ENCODE data around the gene NCAPH2.
A peak's percentile ranks its signal among the peaks of the same experiment; 100 is the strongest.

Gene NCAPH2

DNA sequence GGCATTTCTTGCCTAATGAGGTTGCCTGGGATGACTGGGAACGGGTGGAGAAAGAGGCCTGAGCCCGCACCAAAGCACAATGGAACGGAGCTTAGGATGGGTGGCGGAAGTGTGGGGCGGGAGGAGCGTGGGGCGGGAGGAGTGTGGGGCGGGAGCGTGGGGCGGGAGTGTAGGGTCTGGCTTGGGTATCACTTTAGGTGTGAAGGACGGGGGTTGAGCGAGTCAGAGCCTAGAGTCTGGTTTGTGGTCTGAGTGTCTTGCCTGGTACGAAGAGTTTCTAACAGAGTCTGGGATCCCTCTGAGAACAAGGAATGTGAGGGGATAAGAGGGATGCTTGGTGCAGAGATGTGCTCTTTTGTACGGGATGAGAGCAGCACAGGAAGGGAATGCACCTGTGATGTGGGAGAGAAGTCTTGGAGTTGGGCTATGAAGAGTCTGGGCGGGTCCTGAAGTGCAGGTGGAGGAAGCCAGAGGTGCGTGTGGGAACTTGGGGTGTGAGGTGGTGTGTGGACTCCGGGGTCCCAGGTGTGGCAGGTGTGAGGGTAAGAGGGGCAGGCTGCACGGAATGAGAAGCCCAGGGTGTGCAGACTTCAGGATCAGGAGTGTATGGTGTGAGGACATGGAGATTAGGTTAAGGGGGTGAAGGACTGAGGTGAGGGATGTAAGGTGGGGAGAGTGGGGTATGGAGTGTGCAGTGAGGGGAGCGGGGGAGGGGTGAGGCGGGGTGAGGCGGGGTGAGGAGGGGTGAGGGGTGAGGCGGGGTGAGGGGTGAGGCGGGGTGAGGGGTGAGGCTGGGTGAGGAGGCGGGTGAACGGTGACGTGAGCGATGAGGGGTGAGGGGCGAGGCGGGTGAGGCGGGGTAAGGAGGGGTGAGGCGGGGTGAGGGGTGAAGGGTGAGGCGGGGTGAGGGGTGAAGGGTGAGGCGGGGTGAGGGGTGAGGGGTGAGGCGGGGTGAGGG lies 53.7 kb downstream of the NCAPH2 start:
- Mint-ChIP-seq H3K27ac (peak overlapping the region; percentile 84), H3K4me3 (peak overlapping the region; percentile 49 to 79), H3K27me3 (no peaks in the 10 kb centered on the region), H3K36me3 (no peaks in the 10 kb centered on the region), H3K9me3 (no peaks in the 10 kb centered on the region), H3K4me1 (peaks cover 13 to 15% of the 10 kb centered on the region in 2 donors)
- ATAC-seq (replicated peaks) (no peak), DNase-seq (no peak)

DNA sequence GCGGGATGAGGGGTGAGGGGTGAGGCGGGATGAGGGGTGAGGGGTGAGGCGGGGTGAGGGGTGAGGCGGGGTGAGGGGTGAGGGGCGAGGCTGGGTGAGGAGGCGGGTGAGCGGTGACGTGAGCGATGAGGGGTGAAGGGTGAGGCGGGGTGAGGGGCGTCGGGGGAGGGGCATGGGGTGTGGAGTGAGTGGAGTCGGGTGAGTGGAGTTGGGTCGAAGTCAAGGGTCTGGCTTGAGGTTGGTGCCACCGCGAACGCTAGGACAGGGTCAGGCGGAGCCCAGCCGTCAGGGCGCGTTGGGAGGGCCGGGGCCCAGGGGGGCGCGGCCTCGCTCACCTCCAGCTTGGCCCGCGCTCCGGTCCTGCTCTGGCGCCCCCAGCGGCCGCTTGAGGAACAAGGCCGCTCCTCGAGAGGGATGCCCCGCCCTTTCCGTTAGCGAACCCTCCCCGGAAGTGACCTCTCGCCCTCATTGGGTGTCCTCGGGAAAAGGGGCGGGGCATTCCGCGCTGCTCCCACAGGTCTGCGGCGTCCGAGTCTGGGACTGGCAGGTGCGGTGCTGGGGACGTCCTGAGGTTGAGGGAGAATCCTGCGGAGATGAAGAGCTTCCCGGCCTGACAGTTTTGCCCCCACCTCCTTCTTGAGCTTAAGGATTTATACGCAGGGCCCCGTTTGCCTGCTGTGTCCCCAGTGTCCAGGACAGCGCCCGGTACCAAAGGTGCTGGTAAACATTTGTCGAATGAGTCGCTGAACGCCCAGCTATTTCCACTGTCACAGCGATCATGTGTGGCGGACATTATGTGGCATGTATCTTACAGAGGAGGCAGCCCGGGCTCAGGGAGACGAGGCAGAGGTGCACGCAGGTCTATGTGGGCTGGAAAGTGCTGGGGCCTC lies 54.7 kb downstream of the NCAPH2 start, which contains the start of gene SYCE3:
Gene SYCE3, minus strand, starts transcription at position 397 of the 890 bp plus-strand sequence. CDS start 6,514 bp downstream, outside the sequence.
- ATAC-seq (replicated peaks) = peak; percentile 96 to 97
- H3K27ac Mint-ChIP-seq = peak within 1 kb of the TSS; percentile 84
- H3K9me3 Mint-ChIP-seq = no peaks in the 10 kb centered on the region
- peaks cover 3% of the 10 kb centered on the region in 2 donors for H3K36me3 Mint-ChIP-seq
- peak within 1 kb of the TSS; percentile 83 to 90 for H3K4me3 Mint-ChIP-seq
- H3K27me3 Mint-ChIP-seq = no peaks in the 10 kb centered on the region
- H3K4me1 Mint-ChIP-seq = peaks cover 13 to 15% of the 10 kb centered on the region in 2 donors
- DNase-seq = peak; percentile 97

DNA sequence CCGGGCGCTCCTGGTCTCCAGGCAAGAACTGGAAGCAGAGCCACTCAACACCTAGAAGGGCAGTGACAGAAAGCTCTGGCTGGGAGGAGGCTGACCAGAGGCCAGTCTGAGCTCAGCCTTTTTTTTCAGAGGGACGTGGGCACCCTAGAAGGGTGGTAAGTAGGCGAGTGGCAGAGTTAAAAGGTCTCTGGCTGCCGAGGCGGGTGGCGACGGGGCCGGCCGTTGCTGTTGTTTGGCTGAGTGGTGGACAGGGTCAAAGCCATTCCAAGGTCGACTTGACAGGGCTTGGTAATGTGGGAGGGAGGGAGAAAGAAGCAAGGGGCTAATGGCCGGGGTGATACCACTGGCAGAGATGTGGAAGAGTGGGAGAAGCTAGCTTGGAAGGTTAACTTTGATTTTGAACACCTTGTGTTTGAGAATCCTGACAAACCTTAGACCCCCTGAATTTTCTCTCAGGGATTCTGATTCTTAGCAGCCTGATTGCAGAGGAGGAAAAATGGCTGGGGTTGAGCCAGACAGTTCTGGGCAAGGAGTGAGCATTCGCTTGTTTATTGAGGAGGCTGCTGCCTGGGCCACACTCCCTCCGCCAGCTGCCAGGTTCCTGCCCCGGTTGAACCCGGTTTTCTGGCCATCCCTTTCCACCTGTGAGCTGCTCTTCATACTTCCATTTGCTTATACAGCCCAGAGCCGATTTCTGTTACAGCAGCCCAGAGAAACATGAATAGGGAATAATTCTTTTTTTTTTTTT lies 55.6 kb downstream of the NCAPH2 start:
- peak overlapping the region; percentile 78 for H3K27ac Mint-ChIP-seq
- H3K9me3 Mint-ChIP-seq = no peaks in the 10 kb centered on the region
- peaks cover 13 to 15% of the 10 kb centered on the region in 2 donors for H3K4me1 Mint-ChIP-seq
- H3K4me3 Mint-ChIP-seq = peak overlapping the region; percentile 83 to 90
- ATAC-seq (replicated peaks) (peak; percentile 2 to 5), DNase-seq (no peak)
- H3K36me3 Mint-ChIP-seq = peaks cover 7% of the 10 kb centered on the region in 2 donors
- no peaks in the 10 kb centered on the region for H3K27me3 Mint-ChIP-seq

DNA sequence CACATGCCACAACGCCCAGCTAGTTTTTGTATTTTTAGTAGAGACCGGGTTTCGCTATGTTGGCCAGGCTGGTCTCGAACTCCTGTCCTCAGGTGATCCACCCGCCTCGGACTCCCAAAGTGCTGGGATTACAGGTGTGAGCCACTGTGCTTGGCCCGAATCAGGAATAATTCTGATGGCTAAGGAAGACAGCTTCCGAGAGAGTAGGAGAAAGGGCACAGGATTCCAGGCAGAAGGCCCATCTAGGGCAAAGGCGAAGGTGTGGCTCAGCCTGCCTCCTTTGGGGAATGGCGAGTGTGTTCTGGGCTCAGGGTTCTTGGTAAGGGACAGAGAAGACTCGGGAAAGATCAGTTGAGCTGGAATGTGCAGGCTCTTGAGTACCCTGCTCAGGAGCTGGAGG lies 56.3 kb downstream of the NCAPH2 start:
- no peaks in the 10 kb centered on the region for H3K9me3 Mint-ChIP-seq
- no peak overlapping the region for H3K27ac Mint-ChIP-seq
- H3K4me1 Mint-ChIP-seq = peaks cover 13 to 15% of the 10 kb centered on the region in 2 donors
- H3K27me3 Mint-ChIP-seq = no peaks in the 10 kb centered on the region
- DNase-seq = no peak
- no peak for ATAC-seq (replicated peaks)
- H3K36me3 Mint-ChIP-seq = peaks cover 14% of the 10 kb centered on the region in 2 donors
- H3K4me3 Mint-ChIP-seq = no peak overlapping the region

DNA sequence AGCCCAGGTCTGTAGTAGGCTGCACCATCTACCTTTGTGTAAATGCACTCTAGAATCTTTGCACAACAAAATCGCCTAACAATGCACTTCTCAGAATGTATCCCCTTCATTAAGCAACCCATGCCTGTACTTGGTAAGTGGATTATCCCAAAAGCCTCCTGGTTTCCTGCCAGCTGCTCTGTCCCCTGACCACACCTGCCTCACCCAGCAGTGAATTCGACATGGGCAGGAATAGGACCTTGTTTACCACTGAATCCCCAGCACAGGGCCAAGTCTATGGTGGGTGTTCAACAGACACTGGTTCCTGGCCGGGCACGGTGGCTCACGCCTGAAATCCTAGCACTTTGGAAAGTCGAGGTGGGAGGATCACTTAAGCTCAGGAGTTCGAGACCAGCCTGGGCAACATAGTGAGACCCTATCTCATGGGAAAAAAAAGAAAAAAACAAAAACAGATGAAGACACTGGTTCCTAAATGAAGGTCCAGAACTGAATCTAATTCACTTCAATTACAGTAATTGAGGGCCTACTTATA lies 59.8 kb downstream of the NCAPH2 start:
- ATAC-seq (replicated peaks) = no peak
- Mint-ChIP-seq H3K27me3 (no peaks in the 10 kb centered on the region), H3K27ac (no peak overlapping the region), H3K9me3 (no peaks in the 10 kb centered on the region), H3K4me1 (peaks cover 10 to 14% of the 10 kb centered on the region in 2 donors), H3K36me3 (peaks cover 35 to 47% of the 10 kb centered on the region in 2 donors), H3K4me3 (no peak overlapping the region)
- no peak for DNase-seq

DNA sequence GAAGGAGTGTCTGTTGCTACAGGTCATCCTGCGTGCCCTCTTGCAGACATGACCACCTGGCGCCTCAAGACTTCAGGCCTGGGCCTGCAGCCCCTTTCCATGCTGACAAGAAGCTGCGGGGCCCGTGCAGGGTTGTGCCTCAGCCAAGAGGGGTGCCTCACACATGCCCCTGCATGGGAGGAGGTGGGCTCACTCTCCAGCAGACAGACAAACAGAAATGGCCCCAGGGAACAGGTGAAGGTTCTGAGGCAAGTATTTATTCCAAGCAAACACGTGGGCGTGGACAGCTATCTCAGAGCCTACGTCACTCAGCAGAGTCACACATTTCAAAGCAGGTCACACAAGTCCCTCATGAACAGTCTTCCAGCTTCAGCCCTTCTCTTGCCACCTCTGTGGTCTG lies 60.6 kb downstream of the NCAPH2 start:
- H3K27me3 Mint-ChIP-seq = no peaks in the 10 kb centered on the region
- ATAC-seq (replicated peaks) = no peak
- H3K9me3 Mint-ChIP-seq = no peaks in the 10 kb centered on the region
- no peak overlapping the region for H3K4me3 Mint-ChIP-seq
- no peak overlapping the region for H3K27ac Mint-ChIP-seq
- peaks cover 2 to 7% of the 10 kb centered on the region in 2 donors for H3K4me1 Mint-ChIP-seq
- H3K36me3 Mint-ChIP-seq = peaks cover 37 to 49% of the 10 kb centered on the region in 2 donors
- DNase-seq = no peak

DNA sequence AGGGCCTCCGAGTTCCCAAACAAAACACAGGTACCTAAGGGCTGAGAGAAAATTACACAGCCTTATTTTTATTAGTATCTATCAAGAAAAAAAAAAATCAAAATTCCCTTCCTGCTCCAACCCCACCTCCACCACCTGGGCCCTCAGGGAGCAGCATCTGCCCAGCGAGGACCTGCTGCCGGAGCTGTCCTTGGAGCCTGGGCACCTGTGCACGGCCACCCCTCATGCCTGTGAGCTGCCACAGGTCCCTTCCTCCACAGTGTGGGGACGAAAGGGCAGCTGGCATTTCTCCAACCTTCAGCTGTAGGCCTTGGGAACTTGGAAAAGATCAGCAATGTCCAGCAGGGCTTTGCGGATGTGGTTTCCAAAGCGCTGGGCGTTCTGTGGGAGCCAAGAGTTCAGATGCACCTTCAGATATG lies 61.0 kb downstream of the NCAPH2 start:
- peaks cover 0 to 7% of the 10 kb centered on the region in 2 donors for H3K4me1 Mint-ChIP-seq
- peaks cover 38 to 52% of the 10 kb centered on the region in 2 donors for H3K36me3 Mint-ChIP-seq
- DNase-seq (no peak), ATAC-seq (replicated peaks) (no peak)
- no peaks in the 10 kb centered on the region for H3K27me3 Mint-ChIP-seq
- no peak overlapping the region for H3K4me3 Mint-ChIP-seq
- H3K9me3 Mint-ChIP-seq = no peaks in the 10 kb centered on the region
- no peak overlapping the region for H3K27ac Mint-ChIP-seq

DNA sequence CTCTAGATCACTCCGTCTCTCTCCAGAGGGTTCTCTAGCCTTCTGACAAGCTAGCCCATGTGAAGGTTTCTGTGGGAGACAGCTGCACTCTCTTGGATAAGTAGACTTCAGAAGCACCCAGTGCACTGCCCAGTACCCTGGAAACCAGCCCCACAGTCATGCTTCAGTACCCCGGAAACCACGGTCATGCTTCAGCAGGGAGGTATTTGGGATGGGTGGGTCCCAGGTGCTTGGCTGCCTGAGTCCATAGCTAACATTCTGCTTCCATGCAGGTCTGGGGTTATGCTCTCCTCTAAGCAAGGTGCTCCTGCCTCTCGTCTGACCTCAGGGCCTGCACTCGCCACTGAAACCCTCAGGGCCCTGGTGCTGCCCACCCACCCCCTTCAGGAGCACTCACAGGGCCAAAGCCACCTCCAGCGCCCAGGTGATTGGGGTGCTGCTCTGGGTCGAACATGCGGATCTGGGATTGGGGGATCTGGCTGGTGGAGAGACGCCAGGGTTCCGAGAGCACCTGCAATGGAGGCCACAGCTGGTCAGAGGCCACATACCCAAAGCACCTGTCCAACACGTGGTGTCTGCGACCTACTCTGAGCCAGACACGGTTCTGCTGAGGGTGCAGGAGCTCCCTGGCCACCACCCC lies 62.0 kb downstream of the NCAPH2 start:
- H3K36me3 Mint-ChIP-seq = peaks cover 44 to 57% of the 10 kb centered on the region in 2 donors
- H3K9me3 Mint-ChIP-seq = no peaks in the 10 kb centered on the region
- H3K4me3 Mint-ChIP-seq = no peak overlapping the region
- ATAC-seq (replicated peaks) (no peak), DNase-seq (no peak)
- peaks cover 0 to 5% of the 10 kb centered on the region in 2 donors for H3K4me1 Mint-ChIP-seq
- H3K27me3 Mint-ChIP-seq = no peaks in the 10 kb centered on the region
- H3K27ac Mint-ChIP-seq = no peak overlapping the region

DNA sequence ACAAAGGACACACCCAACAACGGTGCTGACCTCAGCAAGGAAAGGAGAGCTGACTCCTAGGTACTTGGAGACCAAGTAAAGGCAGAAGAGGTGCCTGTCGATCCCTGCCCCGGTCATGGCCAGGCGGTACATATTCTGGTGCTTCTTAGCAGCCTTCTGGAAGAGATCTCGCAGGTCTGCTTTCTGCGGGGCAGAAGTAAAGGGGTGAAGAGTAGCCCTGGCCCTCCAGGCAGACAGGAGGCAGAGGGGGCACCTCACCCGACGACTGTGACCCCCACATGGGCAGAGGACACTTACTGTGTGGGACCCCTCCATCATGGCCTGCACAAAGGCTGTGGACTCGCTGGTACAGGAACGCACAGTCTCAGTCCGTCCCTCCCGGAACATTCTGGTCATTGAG lies 62.8 kb downstream of the NCAPH2 start:
- Mint-ChIP-seq H3K4me3 (no peak overlapping the region), H3K4me1 (peaks cover 0 to 5% of the 10 kb centered on the region in 2 donors), H3K36me3 (peaks cover 45 to 63% of the 10 kb centered on the region in 2 donors)

DNA sequence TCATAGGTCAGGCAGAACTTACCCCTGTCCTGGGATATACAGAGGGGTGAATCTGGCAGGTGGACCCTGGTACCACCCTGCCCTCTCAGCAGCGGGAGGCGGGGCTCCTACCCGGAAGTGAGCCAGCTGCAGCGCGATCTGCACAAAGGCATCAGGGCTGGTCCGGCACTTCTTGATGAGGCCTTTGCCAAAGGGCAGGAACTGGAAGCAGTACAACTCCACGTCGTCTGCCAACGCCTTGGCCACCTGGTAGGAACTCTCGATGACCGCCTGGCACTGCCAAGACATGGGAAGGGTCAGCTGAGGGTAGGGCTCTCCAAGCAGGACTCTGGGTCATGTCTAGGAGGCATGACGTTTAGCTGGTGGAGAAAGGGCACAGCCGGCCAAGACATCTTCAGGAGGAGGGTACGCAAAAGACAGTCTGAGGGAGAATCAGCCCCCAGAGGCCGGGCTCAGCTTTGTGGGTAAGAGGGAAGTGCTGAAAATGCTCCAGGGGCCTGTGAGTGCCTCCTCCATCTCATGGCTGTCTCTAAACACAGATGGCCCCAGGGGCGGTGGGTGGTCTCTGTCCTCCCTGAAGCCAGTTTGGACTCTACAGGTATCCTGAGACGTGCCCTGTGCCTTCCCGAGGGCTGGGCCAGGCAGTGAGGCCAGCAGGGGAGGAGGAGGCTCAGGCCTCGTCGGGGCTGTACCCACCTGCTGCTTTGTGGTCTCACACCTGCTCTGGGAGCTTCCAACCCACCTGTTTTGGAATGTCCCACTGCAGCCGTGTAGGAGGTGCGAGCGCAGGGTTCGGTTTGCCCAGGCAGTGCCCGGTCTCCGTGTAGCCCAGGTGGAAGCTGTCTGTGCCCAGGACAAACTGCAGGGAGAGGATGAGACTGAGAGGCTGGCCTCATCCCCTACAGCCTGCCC lies 63.5 kb downstream of the NCAPH2 start:
- DNase-seq = no peak
- no peak for ATAC-seq (replicated peaks)
- no peak overlapping the region for H3K4me3 Mint-ChIP-seq
- H3K9me3 Mint-ChIP-seq = no peaks in the 10 kb centered on the region
- peak overlapping the region; percentile 77 for H3K27ac Mint-ChIP-seq
- peaks cover 51 to 69% of the 10 kb centered on the region in 2 donors for H3K36me3 Mint-ChIP-seq
- peaks cover 0 to 5% of the 10 kb centered on the region in 2 donors for H3K4me1 Mint-ChIP-seq
- H3K27me3 Mint-ChIP-seq = no peaks in the 10 kb centered on the region

More for the DNA sequence above, 62.8 kb downstream of the NCAPH2 start:
- no peak overlapping the region for H3K27ac Mint-ChIP-seq
- ATAC-seq (replicated peaks) = no peak
- no peaks in the 10 kb centered on the region for H3K9me3 Mint-ChIP-seq
- DNase-seq = no peak
- H3K27me3 Mint-ChIP-seq = no peaks in the 10 kb centered on the region

DNA sequence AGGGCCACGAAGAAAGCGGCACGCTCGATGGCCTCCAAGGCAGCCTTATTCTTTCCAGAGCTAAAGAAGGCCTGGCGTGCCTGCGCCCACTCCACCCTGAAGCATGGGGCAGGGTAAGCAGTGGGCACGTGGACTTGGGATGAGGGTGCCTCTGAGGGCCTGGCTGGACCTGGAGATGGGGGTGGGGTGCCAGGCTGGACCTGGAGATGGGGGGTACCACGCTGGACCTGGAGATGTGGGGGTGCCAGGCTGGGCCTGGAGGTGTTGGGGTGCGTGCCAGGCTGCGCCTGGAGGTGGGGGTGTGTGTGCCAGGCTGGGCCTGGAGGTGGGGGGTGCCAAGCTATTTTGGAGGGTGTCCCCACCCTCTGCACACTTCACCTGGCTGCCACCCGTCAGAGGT lies 64.9 kb downstream of the NCAPH2 start:
- Mint-ChIP-seq H3K27me3 (no peaks in the 10 kb centered on the region), H3K4me3 (no peak overlapping the region), H3K27ac (no peak overlapping the region), H3K36me3 (peaks cover 53 to 75% of the 10 kb centered on the region in 2 donors), H3K4me1 (peaks cover 0 to 8% of the 10 kb centered on the region in 2 donors), H3K9me3 (no peaks in the 10 kb centered on the region)
- ATAC-seq (replicated peaks) (no peak), DNase-seq (no peak)

Data from stimulated activated naive B cell treated with anti-CD40 and anti-IgM and Interleukin-4, amounts not matched to agents 10 μg/mL and 1 μg/mL and 100 μg/mL, for 72 hours (primary cell).